CD4-positive, CD25-positive, alpha-beta regulatory T cell (primary cell): ENCODE results near the gene CBX8. TPM values are rescaled to one million over a fixed set of nuclear protein-coding genes. Genes with fewer than 3 reads are reported as not detected.

Experiments
- ATAC-seq, 2 donors: fragments of 150-1000 bp; cut with Tn5 transposase; one replicate each; pipeline ENCODE4 v1.10.0; 2021; ENCODE audit warnings: low read depth in 2 of 2, moderate number of reproducible peaks in 2 of 2, moderate library complexity in 1 of 2
- DNase-seq, 3 donors: peaks; one replicate each; pipeline versions ENCODE4 v3.0.0 to v3.0.0-alpha.2; 2012 to 2022; ENCODE audit warnings: mixed read lengths in 1 of 3
- H3K27ac ChIP-seq: one replicate; pipeline ENCODE4 v1.7.0; 2013; ENCODE audit warnings: mild to moderate bottlenecking, low read length; ENCODE audit not compliant: insufficient read depth, poor library complexity, severe bottlenecking
- H3K27me3 ChIP-seq: one replicate; pipeline ENCODE4 v1.7.0; 2013; ENCODE audit warnings: low read length; ENCODE audit not compliant: control insufficient read depth, insufficient read depth
- H3K36me3 ChIP-seq: one replicate; pipeline ENCODE4 v1.7.0; 2013; ENCODE audit warnings: mild to moderate bottlenecking, low read length, moderate library complexity; ENCODE audit not compliant: control insufficient read depth, insufficient read depth
- H3K4me1 ChIP-seq: 2 replicates; pipeline ENCODE4 v1.7.0; 2013; ENCODE audit warnings: mild to moderate bottlenecking, low read length; ENCODE audit not compliant: insufficient read depth, control insufficient read depth, poor library complexity, severe bottlenecking
- H3K4me3 ChIP-seq: one replicate; pipeline ENCODE4 v1.7.0; 2013; ENCODE audit warnings: low read depth, mild to moderate bottlenecking, low read length, moderate library complexity
- H3K9me3 ChIP-seq, 2 experiments: 1 replicate in 1 of 2; 2 replicates in 1 of 2; pipeline ENCODE4 v1.7.0; 2013; ENCODE audit warnings: low read length in 2 of 2, mild to moderate bottlenecking in 1 of 2, moderate library complexity in 1 of 2; ENCODE audit not compliant: control insufficient read depth in 2 of 2
- H3K27ac Mint-ChIP-seq, 3 donors: one replicate each; pipeline ENCODE4 v1.8.0; 2020 to 2022; ENCODE audit warnings: mild to moderate bottlenecking in 3 of 3, mixed read lengths in 3 of 3, moderate library complexity in 2 of 3
- H3K27me3 Mint-ChIP-seq: one replicate; pipeline ENCODE4 v1.8.0; 2022; ENCODE audit warnings: mild to moderate bottlenecking, mixed read lengths
- H3K36me3 Mint-ChIP-seq: one replicate; pipeline ENCODE4 v1.8.0; 2020; ENCODE audit warnings: mixed read lengths
- H3K4me1 Mint-ChIP-seq, 4 donors: one replicate each; pipeline ENCODE4 v1.8.0; 2020 to 2022; ENCODE audit warnings: mixed read lengths in 4 of 4, mild to moderate bottlenecking in 1 of 4
- H3K4me3 Mint-ChIP-seq, 4 donors: one replicate each; pipeline ENCODE4 v1.8.0; 2020 to 2022; ENCODE audit warnings: mild to moderate bottlenecking in 4 of 4, mixed read lengths in 4 of 4, moderate library complexity in 3 of 4
- H3K9me3 Mint-ChIP-seq, 7 donors: one replicate each; pipeline ENCODE4 v1.8.0; 2020 to 2022; ENCODE audit warnings: mixed read lengths in 7 of 7, mild to moderate bottlenecking in 3 of 7, moderate library complexity in 2 of 7
- polyA plus RNA-seq, 4 donors: library from polyadenylated mRNA; unstranded; fragments of 300-500 nt; fragmentation: Illumina TruSeq; gene quantifications; one replicate each; pipeline ENCODE4 v1.2.3, GENCODE V29; 2021
- total RNA-seq: library from RNA; stranded (reverse); gene quantifications from one replicate; pipeline ENCODE4 v1.2.3, GENCODE V29; 2022

Gene CBX8
- total and polyA plus RNA-seq, 5 donors from 2014 or later = 0.30 to 3.4 (median 1.3) TPM

DNA sequence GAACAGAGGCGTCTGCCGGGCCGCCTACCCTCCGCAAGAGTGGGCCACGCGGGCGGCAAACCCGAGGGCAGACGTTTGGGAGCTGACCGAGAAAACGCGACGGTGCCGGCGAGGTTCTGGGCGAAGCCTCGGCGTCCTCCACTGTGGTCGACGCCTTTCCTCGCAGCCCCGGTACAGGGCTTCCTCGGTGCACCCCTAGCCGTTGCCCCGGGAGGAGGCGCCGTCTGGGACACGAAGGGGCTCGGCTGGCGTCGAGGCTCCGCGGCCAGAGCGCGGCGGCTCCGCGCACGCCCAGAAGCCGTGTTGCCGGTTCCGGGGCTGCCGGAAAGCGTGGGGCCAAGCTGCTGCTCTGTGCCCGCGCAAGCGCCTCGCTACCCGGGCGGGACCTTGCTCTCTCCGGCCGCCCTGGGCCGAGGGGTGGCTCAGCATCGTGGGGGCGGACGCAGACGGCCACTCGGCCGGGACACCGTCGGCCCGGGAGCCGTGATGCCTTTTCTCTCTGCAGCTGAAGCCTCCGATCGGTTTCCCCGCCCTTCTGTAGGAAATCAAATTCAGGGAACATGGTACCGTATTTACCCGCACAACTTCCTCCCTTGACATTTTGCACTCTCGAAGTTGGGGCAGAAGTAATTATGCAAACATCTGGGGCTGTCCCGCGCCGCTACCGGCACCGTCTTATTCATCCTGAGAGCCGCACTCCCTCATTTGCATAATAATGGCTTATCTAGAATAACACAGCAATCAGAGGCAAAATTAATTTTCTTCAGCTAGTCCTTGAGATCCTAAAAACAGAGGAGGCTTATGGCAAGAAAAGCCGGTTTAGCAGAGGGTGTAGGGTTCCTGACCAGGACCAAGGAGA lies 7.3 kb upstream of the CBX8 start:
- DNase-seq (peak in 1 of 3 donors; percentile 88), ATAC-seq (peak; percentile 60 to 68)
- no peak overlapping the region for H3K4me3 ChIP-seq
- H3K4me1 ChIP-seq = peaks cover 54% of the 10 kb centered on the region
- H3K36me3 Mint-ChIP-seq = no peaks in the 10 kb centered on the region
- H3K27ac ChIP-seq = no peak overlapping the region
- peaks cover 10 to 55% (median 26%) of the 10 kb centered on the region in 4 donors for H3K4me1 Mint-ChIP-seq
- peak overlapping the region; percentile 71 to 89 (median 80) for H3K4me3 Mint-ChIP-seq
- peaks cover 85% of the 10 kb centered on the region for H3K27me3 Mint-ChIP-seq
- peaks cover 0 to 11% (median 0%) of the 10 kb centered on the region in 7 donors for H3K9me3 Mint-ChIP-seq
- peaks cover 72% of the 10 kb centered on the region for H3K27me3 ChIP-seq
- no peaks in the 10 kb centered on the region for H3K36me3 ChIP-seq
- no peaks in the 10 kb centered on the region for H3K9me3 ChIP-seq
- peak overlapping the region in 2 of 3 donors; percentile 47 to 56 for H3K27ac Mint-ChIP-seq

GRCh38 chr17:79803421-79803996 lies 6.6 kb upstream of the CBX8 start:
- H3K4me1 Mint-ChIP-seq = peaks cover 10 to 54% (median 29%) of the 10 kb centered on the region in 4 donors
- DNase-seq = no peak
- H3K27me3 Mint-ChIP-seq = peaks cover 85% of the 10 kb centered on the region

DNA sequence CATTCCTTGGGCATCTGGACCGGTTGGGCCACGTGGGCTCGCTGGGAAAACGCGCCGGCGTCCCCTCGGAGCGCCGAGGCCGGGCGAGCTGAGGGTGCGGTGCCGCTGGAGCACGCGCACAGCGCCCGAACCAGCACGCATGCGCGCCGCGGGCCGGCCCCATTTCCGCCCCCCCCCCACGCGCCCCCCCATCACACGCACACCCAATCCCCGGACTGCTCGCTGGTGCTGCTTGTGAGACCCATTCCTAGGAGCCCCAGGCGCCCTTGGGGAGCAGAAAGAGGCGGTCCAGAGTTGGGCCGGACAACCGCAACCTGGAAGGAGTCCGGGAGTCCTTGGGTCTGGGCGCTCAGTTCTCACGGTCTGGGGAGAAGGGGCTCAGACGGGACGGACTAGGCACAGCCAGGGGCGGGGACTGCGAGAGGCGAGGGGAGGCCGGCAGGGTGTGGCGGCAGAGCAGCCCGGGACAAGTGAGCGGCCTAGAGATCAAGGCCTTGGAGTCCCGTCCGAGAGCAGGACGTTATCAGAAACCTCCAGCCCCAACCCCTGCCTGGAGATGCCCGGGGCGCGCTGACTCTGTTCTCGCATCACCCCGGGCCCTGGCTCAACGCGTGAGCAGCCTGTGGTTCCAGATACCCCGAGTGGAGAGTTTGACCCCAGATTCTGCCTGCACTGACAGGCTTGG lies 6.0 kb upstream of the CBX8 start:
- no peak for ATAC-seq
- Histone ChIP-seq H3K27me3 (peaks cover 58% of the 10 kb centered on the region), H3K4me1 (peaks cover 68% of the 10 kb centered on the region), H3K27ac (no peak overlapping the region), H3K9me3 (no peaks in the 10 kb centered on the region), H3K4me3 (no peak overlapping the region), H3K36me3 (no peaks in the 10 kb centered on the region)
- no peak for DNase-seq
- peaks cover 0 to 11% (median 0%) of the 10 kb centered on the region in 7 donors for H3K9me3 Mint-ChIP-seq
- H3K4me3 Mint-ChIP-seq = peak overlapping the region in 3 of 4 donors; percentile 41 to 74 (median 43)
- H3K4me1 Mint-ChIP-seq = peaks cover 10 to 56% (median 30%) of the 10 kb centered on the region in 4 donors
- H3K36me3 Mint-ChIP-seq = no peaks in the 10 kb centered on the region
- no peak overlapping the region for H3K27ac Mint-ChIP-seq
- peaks cover 82% of the 10 kb centered on the region for H3K27me3 Mint-ChIP-seq

More at GRCh38 chr17:79803421-79803996, 6.6 kb upstream of the CBX8 start:
- Mint-ChIP-seq H3K4me3 (peak overlapping the region in 3 of 4 donors; percentile 39 to 71 (median 46)), H3K36me3 (no peaks in the 10 kb centered on the region), H3K27ac (no peak overlapping the region), H3K9me3 (peaks cover 0 to 11% (median 0%) of the 10 kb centered on the region in 7 donors)
- H3K9me3 ChIP-seq = no peaks in the 10 kb centered on the region
- H3K4me1 ChIP-seq = peaks cover 61% of the 10 kb centered on the region
- peaks cover 64% of the 10 kb centered on the region for H3K27me3 ChIP-seq
- no peaks in the 10 kb centered on the region for H3K36me3 ChIP-seq
- ATAC-seq = no peak
- no peak overlapping the region for H3K27ac ChIP-seq
- no peak overlapping the region for H3K4me3 ChIP-seq

DNA sequence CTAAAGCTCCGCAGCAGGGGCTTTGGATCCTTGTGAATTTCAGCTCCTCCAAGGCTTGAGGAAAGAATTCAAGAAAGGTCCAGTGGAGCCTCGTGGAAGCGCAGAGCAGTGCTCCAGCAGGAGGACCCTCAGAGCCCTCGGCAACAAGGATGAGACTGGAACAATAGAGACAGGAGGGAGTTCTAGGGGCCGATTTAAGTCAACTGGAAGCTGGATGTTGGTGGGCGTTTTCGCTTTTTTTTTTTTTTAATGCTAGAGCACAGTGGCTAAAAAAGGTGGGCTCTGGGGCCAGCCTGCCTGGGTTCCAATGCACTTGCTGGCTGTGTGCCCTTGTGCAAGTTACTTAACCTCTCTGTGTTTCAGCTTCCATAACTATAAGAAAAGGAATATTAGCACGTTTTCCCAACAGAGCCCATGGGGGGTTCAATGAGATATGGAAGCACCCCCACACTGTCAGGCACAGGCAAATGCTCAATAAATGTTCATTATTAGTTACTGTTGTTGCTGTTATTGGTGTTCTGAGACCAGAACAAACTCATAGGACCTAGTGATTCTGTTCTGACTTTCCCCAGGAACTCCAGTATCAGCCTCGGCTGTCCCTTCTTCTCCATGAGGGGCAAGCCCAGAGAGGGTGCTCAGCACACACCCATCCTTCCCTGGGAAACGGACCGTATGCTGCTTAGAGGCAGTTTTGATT lies 5.3 kb upstream of the CBX8 start:
- no peaks in the 10 kb centered on the region for H3K9me3 ChIP-seq
- peaks cover 10 to 54% (median 28%) of the 10 kb centered on the region in 4 donors for H3K4me1 Mint-ChIP-seq

DNA sequence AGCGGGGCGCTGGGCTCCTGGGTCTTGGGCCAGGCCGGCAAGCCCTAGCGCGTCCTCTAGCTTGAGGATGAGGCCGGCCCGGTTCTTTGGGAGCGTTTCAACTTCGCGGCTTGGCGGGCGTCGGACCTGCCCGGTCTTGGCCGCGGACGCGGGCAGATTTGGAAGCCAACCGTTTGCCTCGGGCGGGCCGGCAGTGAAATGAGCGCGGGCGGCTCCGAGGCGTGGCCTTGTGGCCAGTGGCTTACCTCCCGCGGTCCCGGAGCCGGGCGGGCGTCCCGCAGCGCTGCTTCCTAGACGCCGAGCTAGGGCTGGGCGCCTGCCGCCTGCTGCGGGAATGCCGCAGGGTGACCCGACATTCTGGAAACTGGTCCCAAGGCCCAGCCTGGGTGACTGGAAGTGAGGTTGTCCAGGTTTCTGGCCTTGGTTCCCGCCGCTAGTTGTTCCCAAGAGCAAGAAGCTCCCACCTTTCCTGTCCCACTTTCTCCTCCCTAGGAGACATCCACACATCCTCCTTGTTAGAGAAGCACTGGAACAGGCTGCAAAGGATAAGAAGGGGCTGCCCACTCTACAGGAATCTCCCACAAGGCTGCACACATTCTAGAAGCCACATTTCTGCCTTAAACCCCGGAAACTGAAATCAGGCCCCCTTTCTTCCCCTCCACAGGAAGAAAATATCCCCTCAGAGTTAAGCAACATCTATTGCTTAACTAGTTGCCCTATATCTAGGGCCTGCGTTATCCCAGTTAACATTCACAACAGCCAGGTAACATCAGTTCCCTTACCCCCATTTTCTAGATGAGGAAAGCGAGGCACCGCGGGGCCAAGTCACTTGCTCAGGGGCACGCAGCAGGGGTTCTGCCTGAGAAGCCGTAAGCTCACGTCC lies 4.5 kb upstream of the CBX8 start:
- Mint-ChIP-seq H3K27me3 (peaks cover 73% of the 10 kb centered on the region), H3K9me3 (peaks cover 0 to 11% (median 0%) of the 10 kb centered on the region in 7 donors), H3K27ac (peak overlapping the region in 1 of 3 donors; percentile 9), H3K36me3 (no peaks in the 10 kb centered on the region), H3K4me3 (peak overlapping the region in 3 of 4 donors; percentile 35 to 88 (median 38)), H3K4me1 (peaks cover 10 to 60% (median 28%) of the 10 kb centered on the region in 4 donors)
- H3K36me3 ChIP-seq = no peaks in the 10 kb centered on the region
- H3K27me3 ChIP-seq = peaks cover 44% of the 10 kb centered on the region
- no peak overlapping the region for H3K27ac ChIP-seq
- no peak for ATAC-seq
- no peak overlapping the region for H3K4me3 ChIP-seq
- no peaks in the 10 kb centered on the region for H3K9me3 ChIP-seq
- no peak for DNase-seq
- H3K4me1 ChIP-seq = peaks cover 76% of the 10 kb centered on the region

More for the DNA sequence above, 5.3 kb upstream of the CBX8 start:
- ATAC-seq (no peak), DNase-seq (no peak)
- peaks cover 71% of the 10 kb centered on the region for H3K4me1 ChIP-seq
- H3K4me3 Mint-ChIP-seq = peak overlapping the region; percentile 11 to 74 (median 40)
- peaks cover 52% of the 10 kb centered on the region for H3K27me3 ChIP-seq
- no peaks in the 10 kb centered on the region for H3K36me3 Mint-ChIP-seq
- H3K27ac Mint-ChIP-seq = no peak overlapping the region
- H3K36me3 ChIP-seq = no peaks in the 10 kb centered on the region
- H3K27me3 Mint-ChIP-seq = peaks cover 77% of the 10 kb centered on the region
- no peak overlapping the region for H3K4me3 ChIP-seq
- no peak overlapping the region for H3K27ac ChIP-seq
- H3K9me3 Mint-ChIP-seq = peaks cover 0 to 11% (median 0%) of the 10 kb centered on the region in 7 donors

DNA sequence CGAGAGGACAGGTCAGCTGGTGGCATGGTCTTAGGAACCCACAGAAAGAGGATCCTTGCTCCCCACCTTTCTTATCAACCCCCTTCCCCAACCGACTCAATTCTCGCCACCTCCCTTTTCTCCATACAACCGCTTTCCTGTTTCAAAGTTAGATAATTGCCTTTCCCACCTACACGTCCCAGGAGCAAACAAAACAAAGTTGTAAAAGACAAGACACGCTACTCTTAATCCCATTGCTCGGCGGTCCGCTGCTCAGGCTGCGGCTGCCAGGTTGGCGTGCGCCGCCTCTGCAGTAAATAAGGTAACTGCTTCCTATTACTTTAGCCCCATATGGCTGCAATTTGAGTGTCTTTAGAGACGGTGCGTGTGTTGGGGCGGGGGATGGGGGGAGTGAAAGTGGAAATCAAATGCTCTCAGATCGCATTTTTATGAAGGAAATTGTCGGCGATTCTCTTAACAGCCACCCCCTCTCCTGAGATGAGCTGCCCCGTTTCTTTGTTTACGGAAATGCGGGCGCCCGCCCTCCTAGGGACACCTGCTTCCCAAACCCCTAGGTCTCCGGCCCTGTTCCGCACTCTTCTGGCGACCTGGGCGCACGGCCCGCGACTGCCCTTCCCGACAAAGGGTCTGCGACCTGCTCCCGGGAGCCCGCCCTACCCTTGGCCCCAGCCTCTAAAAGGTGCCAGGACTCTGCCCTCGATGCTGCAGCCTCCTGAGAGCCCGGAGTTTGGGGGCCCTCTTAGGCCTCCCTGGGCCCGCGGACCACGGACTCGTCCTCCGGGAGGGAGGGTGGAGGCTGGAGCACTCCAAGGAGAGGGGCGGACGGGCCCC lies 3.7 kb upstream of the CBX8 start:
- H3K27ac Mint-ChIP-seq = peak overlapping the region; percentile 26 to 94 (median 39)
- peak overlapping the region; percentile 64 to 88 (median 82) for H3K4me3 Mint-ChIP-seq
- peaks cover 70% of the 10 kb centered on the region for H3K27me3 Mint-ChIP-seq
- Histone ChIP-seq H3K4me1 (peaks cover 82% of the 10 kb centered on the region), H3K27ac (no peak overlapping the region), H3K4me3 (peak overlapping the region; percentile 26), H3K36me3 (no peaks in the 10 kb centered on the region), H3K27me3 (peaks cover 37% of the 10 kb centered on the region), H3K9me3 (no peaks in the 10 kb centered on the region)
- H3K36me3 Mint-ChIP-seq = no peaks in the 10 kb centered on the region
- ATAC-seq (no peak), DNase-seq (peak in 1 of 3 donors; percentile 61)
- peaks cover 10 to 65% (median 32%) of the 10 kb centered on the region in 4 donors for H3K4me1 Mint-ChIP-seq
- peaks cover 0 to 11% (median 0%) of the 10 kb centered on the region in 7 donors for H3K9me3 Mint-ChIP-seq
